ENCODE data around the gene UNG.

Gene UNG

DNA sequence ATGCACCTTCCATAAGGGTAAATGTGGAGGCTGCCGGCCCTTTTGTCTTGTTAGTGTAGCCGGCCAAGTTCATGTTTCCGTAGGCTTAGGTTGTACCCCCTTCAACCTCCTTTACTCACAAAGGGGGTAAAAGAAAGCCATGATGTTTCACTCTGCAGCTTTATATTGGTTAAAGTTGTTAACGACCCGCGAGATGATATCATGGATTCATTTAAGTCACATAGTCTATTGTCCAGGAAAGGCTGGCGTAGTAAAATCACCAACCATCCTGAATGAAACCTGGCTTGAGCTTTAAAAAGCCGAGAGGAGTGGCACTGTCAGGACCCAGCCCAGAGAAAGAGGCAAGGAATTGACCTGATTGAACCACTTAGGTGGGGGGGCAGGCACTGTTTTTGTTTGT, 1.3 kb downstream of the UNG start:
- H3K4me3 ChIP-seq (replicated peaks; ENCODE audit: low read depth, low read length): peak overlapping the region; percentile 80
- TF ChIP-seq, protein P1, sequence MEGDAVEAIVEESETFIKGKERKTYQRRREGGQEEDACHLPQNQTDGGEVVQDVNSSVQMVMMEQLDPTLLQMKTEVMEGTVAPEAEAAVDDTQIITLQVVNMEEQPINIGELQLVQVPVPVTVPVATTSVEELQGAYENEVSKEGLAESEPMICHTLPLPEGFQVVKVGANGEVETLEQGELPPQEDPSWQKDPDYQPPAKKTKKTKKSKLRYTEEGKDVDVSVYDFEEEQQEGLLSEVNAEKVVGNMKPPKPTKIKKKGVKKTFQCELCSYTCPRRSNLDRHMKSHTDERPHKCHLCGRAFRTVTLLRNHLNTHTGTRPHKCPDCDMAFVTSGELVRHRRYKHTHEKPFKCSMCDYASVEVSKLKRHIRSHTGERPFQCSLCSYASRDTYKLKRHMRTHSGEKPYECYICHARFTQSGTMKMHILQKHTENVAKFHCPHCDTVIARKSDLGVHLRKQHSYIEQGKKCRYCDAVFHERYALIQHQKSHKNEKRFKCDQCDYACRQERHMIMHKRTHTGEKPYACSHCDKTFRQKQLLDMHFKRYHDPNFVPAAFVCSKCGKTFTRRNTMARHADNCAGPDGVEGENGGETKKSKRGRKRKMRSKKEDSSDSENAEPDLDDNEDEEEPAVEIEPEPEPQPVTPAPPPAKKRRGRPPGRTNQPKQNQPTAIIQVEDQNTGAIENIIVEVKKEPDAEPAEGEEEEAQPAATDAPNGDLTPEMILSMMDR (IDR thresholded peaks at IDR 0.05; ENCODE audit: low read length, missing control alignments): no peak
- peak; percentile 17 for DNase-seq (ENCODE audit: low read depth)

DNA sequence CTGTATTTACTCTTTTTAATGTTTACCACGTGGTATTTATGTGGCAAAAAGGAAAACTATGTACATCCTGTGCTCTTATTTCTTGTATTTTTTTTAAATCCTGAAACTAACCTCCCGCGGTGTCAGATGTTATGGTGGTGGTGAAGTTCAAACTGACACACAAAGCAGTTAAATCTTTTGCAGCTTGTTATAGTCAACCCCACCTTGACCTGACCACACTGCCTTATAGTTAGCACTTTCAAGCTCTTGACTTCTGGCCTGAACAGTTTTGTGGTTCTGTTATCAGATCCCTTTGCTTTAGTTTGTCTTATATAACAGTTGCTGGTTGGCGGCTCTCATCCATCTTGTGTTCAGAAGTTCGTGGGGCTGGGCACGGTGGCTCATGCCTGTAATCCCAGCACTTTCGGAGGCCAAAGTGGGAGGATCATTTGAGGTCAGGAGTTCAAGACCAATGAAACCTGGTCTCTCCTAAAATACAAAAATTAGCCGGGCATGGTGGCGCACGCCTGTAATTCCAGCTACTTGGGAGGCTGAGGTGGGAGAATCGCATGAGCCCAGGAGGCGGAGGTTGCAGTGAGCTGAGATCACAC, 2.1 kb downstream of the UNG start:
- no peak for DNase-seq (ENCODE audit: low read depth)

DNA sequence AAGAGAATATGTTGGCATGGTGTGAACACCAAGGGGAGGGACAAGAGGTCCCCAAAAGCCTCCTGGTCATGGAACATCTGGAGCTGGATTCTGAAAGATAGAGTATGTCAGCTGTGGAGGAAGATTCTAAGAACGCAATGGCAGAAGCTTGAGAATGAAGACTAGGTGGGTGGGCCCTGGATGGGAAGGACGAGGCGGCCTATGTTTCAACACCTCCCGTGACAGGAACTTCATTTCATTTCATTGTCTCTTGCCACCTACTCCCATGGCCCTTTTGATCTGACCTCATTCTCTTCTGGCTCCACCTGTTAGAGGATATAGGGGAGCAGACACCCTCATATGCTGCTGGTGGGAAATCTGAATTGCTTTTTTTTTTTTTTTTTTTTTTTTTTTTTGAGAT, 3.3 kb downstream of the UNG start:
- TF ChIP-seq, protein P1 (IDR thresholded peaks at IDR 0.05; ENCODE audit: low read length, missing control alignments): no peak
- no peak overlapping the region for H3K4me3 ChIP-seq (replicated peaks; ENCODE audit: low read depth, low read length)
- DNase-seq (ENCODE audit: low read depth): no peak

More for the DNA sequence above, 2.1 kb downstream of the UNG start:
- TF ChIP-seq, protein P1 (IDR thresholded peaks at IDR 0.05; ENCODE audit: low read length, missing control alignments): no peak
- peak overlapping the region; percentile 80 for H3K4me3 ChIP-seq (replicated peaks; ENCODE audit: low read depth, low read length)

- no peak for DNase-seq (ENCODE audit: low read depth)
- no peak overlapping the region for H3K4me3 ChIP-seq (replicated peaks; ENCODE audit: low read depth, low read length)
- TF ChIP-seq, protein P1 (IDR thresholded peaks at IDR 0.05; ENCODE audit: low read length, missing control alignments): no peak
Observed at GRCh38 chr12:109102491-109102890, 5.1 kb downstream of the UNG start.

DNA sequence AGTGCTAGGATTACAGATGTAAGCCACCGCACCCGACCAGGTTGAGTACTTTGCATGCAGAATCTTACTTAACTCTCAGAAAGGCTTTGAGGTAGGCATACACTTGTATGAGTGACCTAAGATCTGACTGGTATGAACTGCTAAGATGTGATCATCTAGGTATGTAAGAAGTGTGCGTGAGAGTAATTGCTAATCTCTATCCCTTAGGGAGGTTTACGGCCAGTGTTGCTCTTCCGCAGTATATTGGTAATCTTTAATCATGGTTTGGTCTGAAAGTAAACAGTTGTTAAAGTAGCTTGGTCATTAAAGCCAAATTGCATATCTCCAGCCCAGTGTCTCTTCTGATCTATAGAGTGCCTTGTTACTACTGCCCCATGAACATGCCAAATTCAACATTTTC, 7.8 kb downstream of the UNG start:
- H3K4me3 ChIP-seq (replicated peaks; ENCODE audit: low read depth, low read length): no peak overlapping the region
- TF ChIP-seq, protein P1 (IDR thresholded peaks at IDR 0.05; ENCODE audit: low read length, missing control alignments): no peak

GRCh38 chr12:109109746-109110350, 12.5 kb downstream of the UNG start:
- DNase-seq (ENCODE audit: low read depth): no peak
- TF ChIP-seq, protein P1 (IDR thresholded peaks at IDR 0.05; ENCODE audit: low read length, missing control alignments): no peak
- H3K4me3 ChIP-seq (replicated peaks; ENCODE audit: low read depth, low read length): no peak overlapping the region

More for the DNA sequence above, 7.8 kb downstream of the UNG start:
- no peak for DNase-seq (ENCODE audit: low read depth)

Measured in fibroblast of pulmonary artery (primary cell).